Gastrocnemius medialis (tissue), 4 donors: ENCODE measurements around the gene MT1X.
A peak's percentile ranks its signal among the peaks of the same experiment; 100 is the strongest.

Experiments
- CTCF ChIP-seq, 5 experiments: fragments of 450-650 bp in 3 of 5; fragments of 200-600 bp in 2 of 5; sonication (generic) in 2 of 5; IDR thresholded peaks in 4 of 5; conservative IDR thresholded peaks in 1 of 5; 1 replicate in 4 of 5; 2 replicates in 1 of 5; pipeline ENCODE4 v1.5.1; 2016 to 2019; ENCODE audit warnings: antibody characterized with exemption in 5 of 5, mild to moderate bottlenecking in 3 of 5, moderate library complexity in 3 of 5
- POLR2A ChIP-seq, 2 donors: fragments of 450-650 bp; IDR thresholded peaks; one replicate each; pipeline ENCODE4 v1.6.1; 2017; ENCODE audit warnings: antibody characterized with exemption in 2 of 2, mild to moderate bottlenecking in 2 of 2, moderate library complexity in 2 of 2

DNA sequence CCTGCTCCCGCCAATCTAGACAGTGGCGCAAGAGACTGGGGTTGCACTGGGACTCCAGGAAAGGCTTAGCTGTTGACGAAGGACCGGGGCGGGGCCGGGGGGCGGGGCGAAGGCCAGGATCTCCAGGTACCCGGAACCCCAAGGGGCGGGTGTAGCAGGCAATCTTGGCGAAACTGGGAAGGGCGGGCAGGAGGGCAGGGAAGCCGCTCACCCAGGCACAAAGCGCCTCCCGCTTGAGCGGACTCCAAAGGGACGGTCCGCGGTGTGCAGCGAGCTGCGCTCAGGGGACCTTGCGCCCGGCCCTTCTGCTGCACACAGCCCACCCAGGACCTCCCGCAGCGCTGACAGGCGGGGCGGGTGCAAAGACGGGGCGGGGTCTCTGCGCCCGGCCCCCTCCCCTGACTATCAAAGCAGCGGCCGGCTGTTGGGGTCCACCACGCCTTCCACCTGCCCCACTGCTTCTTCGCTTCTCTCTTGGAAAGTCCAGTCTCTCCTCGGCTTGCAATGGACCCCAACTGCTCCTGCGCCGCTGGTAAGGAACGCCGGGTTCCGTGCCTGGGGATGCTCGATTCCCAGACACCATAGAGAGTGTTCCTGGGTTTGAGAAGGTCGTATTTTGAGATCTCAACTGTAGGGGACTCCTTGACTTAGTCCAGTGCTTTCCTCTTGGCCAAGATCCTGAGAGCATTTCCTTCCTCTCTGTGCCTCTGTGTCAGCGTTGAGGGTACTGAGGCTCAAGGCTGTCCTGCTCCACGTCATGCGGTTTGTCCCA lies 24.5 kb upstream of the MT1X start, which contains the start of gene MT1F:
- TF ChIP-seq CTCF (IDR thresholded peaks at IDR 0.05 in 4 of 5, conservative IDR thresholded peaks at IDR 0.05 in 1 of 5): no peak
- peak in 1 of 2 donors; percentile 11 for TF ChIP-seq POLR2A (IDR thresholded peaks at IDR 0.05)
